NCI-H128 (cell line): ENCODE results near the gene HLCS.

Experiments used
- DNase-seq: peaks from one replicate; lab custom pipeline; 2025; ENCODE audit not compliant: unreplicated experiment; lab: John Stamatoyannopoulos, UW

The HLCS gene

GRCh38 chr21:36784947-36785346, 181.5 kb downstream of the HLCS start:
- DNase-seq: no peak

DNA sequence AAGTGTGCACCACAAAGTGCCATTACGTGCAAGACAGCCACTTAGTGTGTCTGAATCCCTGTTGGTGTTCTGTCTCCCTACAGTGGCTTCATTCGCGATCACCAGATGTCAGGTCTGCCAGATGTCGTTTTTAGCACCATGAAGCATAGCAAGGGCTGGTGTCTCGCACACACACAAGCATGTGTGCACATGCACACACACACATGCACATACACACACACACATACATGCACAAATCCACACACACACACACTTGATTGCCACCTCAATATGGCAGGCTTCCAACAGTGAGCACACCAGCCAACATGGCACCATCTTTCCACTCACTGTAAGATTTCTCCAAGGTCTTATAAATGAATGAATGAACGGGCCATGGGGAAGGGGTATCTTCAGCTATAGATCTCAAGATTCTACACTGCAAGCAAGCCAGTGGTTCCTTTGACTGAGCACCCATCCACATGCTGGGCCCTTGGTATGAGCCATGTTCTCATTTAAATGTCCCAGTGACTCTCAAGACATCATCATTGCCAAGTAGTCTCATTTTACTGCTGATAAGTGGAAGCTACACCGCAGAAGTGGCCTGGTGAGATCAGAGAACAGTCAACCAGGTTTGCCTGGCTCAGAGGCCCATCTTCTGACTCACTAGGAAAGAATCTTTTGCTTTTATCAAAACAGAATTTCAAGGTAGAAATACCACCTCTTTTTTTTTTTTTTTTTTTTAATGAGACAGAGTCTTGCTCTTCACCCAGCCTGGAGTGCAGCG, 182.7 kb downstream of the HLCS start:
- DNase-seq: no peak

DNA sequence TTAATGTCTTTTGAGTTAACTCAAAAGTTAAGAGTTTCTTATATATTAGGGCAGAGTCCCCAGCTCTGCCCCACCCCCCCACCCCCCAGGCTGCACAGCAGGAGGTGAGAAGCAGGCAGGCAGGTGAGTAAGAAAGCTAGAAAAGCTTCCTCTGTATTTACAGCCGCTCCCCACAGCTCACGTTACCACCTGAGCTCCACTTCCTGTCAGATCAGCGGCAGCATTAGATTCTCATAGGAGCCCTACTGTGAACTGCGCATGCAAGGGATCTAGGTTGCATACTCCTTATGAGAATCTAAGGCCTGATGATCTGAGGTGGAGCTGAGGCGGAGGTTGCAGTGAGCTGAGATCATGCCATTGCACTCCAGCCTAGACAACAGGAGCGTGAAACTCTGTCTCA, 185.6 kb downstream of the HLCS start:
- no peak for DNase-seq

GRCh38 chr21:36776981-36777617, 189.4 kb downstream of the HLCS start:
- no peak for DNase-seq

GRCh38 chr21:36773995-36774394, 192.5 kb downstream of the HLCS start:
- no peak for DNase-seq

DNA sequence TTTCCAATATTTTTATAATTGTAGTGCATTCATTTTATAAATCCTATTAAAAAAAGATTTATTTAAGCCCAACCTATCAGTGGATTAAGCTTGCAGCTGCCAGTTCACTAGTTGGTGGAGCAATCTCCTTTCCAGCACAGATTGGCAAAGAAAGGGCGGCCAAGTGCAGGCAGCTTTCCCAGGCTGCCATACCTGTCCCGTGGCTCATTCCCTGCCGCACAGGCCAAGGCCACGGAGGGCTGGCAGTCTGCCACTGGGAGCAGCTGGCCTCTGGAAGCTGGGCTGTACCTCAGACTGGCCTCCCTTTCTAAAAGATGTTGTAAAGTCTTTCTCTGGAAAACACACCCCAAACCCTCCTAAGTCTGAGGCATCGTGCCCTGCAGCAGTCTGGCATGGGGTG, 193.4 kb downstream of the HLCS start:
- no peak for DNase-seq

DNA sequence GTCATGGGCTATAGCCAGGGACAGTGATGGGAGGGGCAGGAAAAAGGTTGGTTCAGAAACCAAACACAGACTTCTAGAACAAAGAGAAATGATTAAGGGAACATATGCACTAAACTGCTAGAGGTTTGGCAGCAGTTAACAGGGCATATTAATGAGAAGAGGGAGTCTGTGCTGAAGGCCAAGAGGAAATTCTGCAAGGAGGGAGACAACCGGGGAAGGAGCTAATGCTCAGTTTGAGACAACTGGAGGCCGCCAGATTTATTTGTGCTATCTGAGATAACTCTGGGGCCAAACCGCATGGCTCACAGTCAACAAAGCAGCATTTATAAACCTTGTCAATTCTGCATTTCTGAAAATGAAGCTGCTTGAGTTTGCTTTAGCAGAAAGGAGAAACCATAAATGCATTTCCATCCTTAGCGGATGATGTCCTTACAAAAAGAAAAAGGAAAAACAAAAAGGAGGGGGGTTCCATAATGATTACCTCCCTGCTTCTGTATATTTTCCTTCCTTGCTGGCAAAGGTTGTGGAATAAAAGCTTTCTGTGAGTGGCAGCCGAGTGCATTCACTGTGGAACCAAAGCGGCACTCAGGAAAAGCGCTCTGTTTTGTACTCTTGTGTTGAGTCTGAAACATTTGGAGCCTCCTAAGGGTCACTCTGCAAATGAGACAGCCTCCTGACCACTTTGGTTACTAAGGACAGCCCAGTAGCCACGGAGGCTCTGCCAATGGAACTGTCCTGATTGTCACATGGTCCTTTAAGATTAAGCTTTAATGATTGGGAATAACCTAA, 197.2 kb downstream of the HLCS start:
- no peak for DNase-seq

- DNase-seq: no peak
Observed at GRCh38 chr21:36768496-36768895, 198.0 kb downstream of the HLCS start.

- DNase-seq: no peak
Observed at GRCh38 chr21:36767096-36767495, 199.4 kb downstream of the HLCS start.

- DNase-seq: no peak
Observed at GRCh38 chr21:36766511-36766910, 200.0 kb downstream of the HLCS start.

DNA sequence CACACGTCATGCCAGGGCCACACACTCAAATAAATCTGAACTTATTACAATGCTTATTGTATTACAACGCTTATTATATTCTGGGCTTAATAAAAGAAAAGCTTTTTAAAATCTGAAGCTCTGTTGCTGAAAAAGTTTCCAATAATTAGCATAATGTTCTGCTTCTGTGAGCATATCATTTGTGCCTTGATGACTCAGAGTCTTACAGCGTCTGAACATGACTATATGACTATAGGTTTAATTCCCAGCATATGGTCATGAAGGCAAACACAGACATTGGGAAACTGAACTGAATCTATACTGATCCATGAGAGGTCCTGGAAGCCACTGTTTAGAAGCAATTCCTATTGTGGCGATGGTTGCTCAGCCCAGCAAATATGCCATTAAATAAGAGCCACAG, 201.2 kb downstream of the HLCS start:
- DNase-seq: no peak

DNA sequence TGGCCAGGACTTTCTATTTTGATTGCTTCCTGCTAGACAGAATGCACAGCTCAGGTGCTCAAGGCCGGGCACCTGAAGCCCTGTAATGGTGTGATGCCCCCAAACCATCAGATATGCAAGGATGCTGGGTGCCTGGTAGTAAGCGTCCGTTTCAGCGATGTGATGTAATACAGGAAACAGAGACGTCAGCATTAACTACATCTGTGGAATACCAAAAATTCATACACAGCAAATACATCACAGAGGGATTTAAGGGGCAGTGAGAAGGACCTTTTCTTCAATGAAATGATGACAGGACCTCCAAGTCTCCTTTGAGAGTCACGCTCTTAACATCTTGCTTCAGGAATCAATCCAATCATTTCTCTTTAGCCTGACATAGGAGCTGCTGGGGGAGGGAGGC, 203.2 kb downstream of the HLCS start:
- no peak for DNase-seq

GRCh38 chr21:36762642-36763041, 203.8 kb downstream of the HLCS start:
- DNase-seq: no peak

DNA sequence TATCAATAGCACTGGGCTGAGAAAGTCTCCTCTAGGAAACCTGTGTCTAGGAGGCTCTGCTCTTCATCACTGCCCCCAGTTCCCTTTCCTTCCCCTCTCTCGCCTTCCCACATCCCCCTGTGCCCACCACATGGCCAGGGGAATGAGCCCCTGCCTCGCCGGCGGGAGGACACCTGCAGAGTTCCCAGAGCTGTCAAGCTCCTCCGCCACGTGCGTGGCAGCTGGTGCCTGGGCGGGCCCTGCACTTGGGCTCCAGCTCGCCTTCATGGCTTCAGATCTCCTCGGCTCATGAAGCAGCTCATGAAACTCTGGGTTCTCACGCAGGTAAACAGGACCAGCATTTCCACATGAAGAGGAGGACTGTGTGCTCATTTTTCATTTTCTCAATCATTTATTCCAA, 204.8 kb downstream of the HLCS start:
- no peak for DNase-seq

GRCh38 chr21:36759348-36760083, 207.0 kb downstream of the HLCS start:
- no peak for DNase-seq

GRCh38 chr21:36757196-36757595, 209.3 kb downstream of the HLCS start:
- DNase-seq: no peak

DNA sequence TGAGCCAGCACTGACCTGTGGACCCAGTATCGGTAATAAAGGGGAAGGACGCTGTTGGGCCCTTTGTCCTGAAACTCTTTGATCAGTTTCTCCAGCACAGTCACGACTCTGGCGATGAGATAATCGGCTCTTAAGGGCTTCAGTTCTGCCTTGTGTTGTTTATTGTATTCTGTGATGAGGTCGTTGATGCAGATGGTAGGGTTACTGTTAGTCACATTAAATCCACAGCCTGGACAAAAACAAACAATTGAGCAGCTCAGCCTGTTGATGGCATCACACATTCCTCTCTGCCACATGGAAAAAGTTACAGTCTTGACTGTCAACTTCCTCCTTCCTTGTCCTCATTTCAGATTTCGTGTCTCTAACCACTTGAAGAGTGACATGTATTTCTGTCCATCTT, 209.9 kb downstream of the HLCS start:
- no peak for DNase-seq

GRCh38 chr21:36754241-36754898, 212.1 kb downstream of the HLCS start:
- DNase-seq: no peak

- no peak for DNase-seq
Observed at GRCh38 chr21:36753556-36753955, 212.9 kb downstream of the HLCS start.

DNA sequence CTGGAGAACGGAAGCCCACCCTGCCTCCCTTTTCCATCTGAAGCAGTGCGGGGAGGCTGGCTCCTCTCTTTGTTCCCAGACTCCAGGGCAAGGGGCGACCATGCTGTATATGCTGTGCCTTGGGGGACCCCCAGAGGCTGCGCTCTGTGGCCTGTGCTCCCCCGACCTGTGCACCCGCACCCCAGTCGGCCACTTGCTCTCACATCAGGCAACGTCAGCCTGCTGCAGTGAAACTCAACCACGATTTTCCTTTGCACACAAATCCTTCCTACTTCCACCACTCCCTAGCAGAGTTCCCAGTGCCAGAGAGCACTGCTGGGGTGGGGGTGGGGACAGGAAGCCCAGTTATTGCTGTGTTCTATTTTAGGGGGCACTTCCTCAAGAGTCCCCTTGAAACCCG, 215.1 kb downstream of the HLCS start:
- DNase-seq: no peak

- no peak for DNase-seq
Observed at GRCh38 chr21:36750576-36750959, 215.9 kb downstream of the HLCS start.
